ENCODE data around the gene DENND6A.
"Not testable (repeated sequence)": the region's sequence is repeated elsewhere in the genome, so short reads cannot be mapped to it uniquely, and the experiment has no call there.

Gene DENND6A

GRCh38 chr3:57691411-57692132 is 1.3 kb downstream of the DENND6A start:
- DNase-seq = peak; percentile 24

GRCh38 chr3:57689367-57690053 is 3.4 kb downstream of the DENND6A start:
- DNase-seq = no peak

GRCh38 chr3:57688291-57688690 is 4.6 kb downstream of the DENND6A start:
- no peak for DNase-seq

- no peak for DNase-seq
Observed at GRCh38 chr3:57683286-57683685, 9.6 kb downstream of the DENND6A start.

GRCh38 chr3:57682284-57682683 is 10.6 kb downstream of the DENND6A start:
- DNase-seq = no peak

GRCh38 chr3:57681691-57682090 is 11.2 kb downstream of the DENND6A start:
- DNase-seq = no peak

GRCh38 chr3:57680046-57680445 is 12.8 kb downstream of the DENND6A start:
- DNase-seq = no peak

- peak; percentile 37 for DNase-seq
Observed at GRCh38 chr3:57675530-57675929, 17.3 kb downstream of the DENND6A start.

GRCh38 chr3:57673156-57673555 is 19.7 kb downstream of the DENND6A start:
- DNase-seq = peak; percentile 67

GRCh38 chr3:57670543-57670942 is 22.3 kb downstream of the DENND6A start:
- DNase-seq = no peak

- DNase-seq = no peak
Observed at GRCh38 chr3:57661404-57661803, 31.5 kb downstream of the DENND6A start.

- DNase-seq = no peak
Observed at GRCh38 chr3:57659806-57660439, 33.0 kb downstream of the DENND6A start.

GRCh38 chr3:57659004-57659673 is 33.7 kb downstream of the DENND6A start:
- no peak for DNase-seq

GRCh38 chr3:57658536-57658935 is 34.3 kb downstream of the DENND6A start:
- DNase-seq = no peak

- DNase-seq = no peak
Observed at GRCh38 chr3:57655727-57656126, 37.1 kb downstream of the DENND6A start.

GRCh38 chr3:57654267-57654666 is 38.6 kb downstream of the DENND6A start:
- no peak for DNase-seq

- no peak for DNase-seq
Observed at GRCh38 chr3:57652203-57652602, 40.7 kb downstream of the DENND6A start.

- DNase-seq = no peak
Observed at GRCh38 chr3:57647292-57647940, 45.5 kb downstream of the DENND6A start.

GRCh38 chr3:57646723-57647122 is 46.2 kb downstream of the DENND6A start:
- DNase-seq = no peak

GRCh38 chr3:57644740-57645139 is 48.1 kb downstream of the DENND6A start:
- DNase-seq = no peak

- DNase-seq = no peak
Observed at GRCh38 chr3:57637391-57637790, 55.5 kb downstream of the DENND6A start.

- DNase-seq = not testable (repeated sequence)
Observed at GRCh38 chr3:57634259-57634658, 58.6 kb downstream of the DENND6A start.

GRCh38 chr3:57627976-57628375 is 64.9 kb downstream of the DENND6A start:
- DNase-seq = no peak

All from MV-4-11 (cell line).